Measurements from ENCODE around the gene GPR101. TPM values are rescaled to one million over a fixed set of nuclear protein-coding genes. Genes with fewer than 3 reads are reported as not detected.
A peak's percentile ranks its signal among the peaks of the same experiment; 100 is the strongest.

Gene GPR101, protein sequence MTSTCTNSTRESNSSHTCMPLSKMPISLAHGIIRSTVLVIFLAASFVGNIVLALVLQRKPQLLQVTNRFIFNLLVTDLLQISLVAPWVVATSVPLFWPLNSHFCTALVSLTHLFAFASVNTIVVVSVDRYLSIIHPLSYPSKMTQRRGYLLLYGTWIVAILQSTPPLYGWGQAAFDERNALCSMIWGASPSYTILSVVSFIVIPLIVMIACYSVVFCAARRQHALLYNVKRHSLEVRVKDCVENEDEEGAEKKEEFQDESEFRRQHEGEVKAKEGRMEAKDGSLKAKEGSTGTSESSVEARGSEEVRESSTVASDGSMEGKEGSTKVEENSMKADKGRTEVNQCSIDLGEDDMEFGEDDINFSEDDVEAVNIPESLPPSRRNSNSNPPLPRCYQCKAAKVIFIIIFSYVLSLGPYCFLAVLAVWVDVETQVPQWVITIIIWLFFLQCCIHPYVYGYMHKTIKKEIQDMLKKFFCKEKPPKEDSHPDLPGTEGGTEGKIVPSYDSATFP
- total RNA-seq: not detected

DNA sequence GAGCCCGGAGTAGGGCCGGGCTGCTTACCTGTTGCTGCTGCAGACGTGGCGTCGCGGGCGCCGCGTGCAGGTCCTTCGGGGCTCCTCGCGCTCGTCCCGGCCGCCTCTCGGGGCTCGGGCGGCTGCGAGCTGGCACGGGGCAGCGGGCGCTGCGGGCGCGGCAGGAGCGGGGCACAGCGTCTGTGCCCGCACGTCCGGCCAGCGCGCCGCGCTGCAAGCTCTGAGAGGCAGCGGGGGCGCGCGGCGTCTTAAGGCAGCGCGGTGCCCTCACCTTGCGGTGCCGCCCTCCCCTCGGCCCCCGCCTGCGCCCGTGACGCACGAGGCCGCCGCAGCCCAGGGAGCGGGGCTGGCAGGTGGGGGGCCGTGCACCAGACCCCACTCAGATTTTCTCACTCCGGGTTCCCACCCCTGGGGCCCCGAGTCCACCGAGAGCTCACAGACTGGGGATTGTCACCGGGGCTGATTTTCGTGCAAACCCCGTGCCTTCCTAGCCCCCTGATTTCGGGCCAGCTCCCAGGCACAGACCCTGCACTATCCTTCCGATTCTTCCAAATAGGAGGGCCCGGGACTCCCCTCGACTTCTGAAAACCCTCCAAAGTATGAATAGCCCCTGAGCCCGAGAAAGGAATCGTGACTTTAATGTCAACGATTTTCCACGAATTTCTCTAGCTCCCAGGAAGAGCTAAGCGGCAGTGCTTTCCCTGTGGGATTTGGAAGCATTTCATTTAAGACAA, at the start of gene GPR101:
TSS of gene GPR101 (minus strand) at position 222 of the 734 bp plus-strand sequence. CDS start 2,321 bp downstream, outside the sequence.
- POLR2A ChIA-PET: no interaction called here
- ATAC-seq (ENCODE audit: low read depth) (peak; percentile 40), DNase-seq (peak; percentile 28)
- Mint-ChIP-seq H3K4me3 (no peak within 1 kb of the TSS), H3K27me3 (peaks cover 58% of the 10 kb centered on the region), H3K36me3 (no peaks in the 10 kb centered on the region), H3K27ac (no peak within 1 kb of the TSS), H3K9me3 (no peaks in the 10 kb centered on the region), H3K4me1 (peaks cover 8% of the 10 kb centered on the region)

DNA sequence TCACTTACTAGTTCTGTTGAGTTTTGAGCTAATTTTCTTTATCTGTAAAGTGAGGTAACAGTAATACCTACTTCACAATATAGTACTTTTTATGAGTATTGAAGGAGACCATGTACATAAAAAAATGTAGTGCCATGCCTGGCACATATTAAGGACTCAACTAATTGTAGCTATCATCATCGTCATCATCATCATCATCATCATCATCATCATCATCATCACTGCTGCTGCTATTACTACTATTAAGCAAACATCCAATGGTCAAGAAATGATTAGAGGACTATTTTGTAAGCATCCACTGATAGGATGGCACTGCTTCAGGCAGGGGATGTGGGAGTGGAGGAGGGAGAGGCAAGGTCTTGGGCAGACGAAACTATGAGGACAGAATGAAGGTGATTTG, 47.4 kb upstream of the GPR101 start:
- DNase-seq: no peak
- Mint-ChIP-seq H3K4me3 (no peak overlapping the region), H3K27ac (no peak overlapping the region), H3K4me1 (no peaks in the 10 kb centered on the region), H3K36me3 (no peaks in the 10 kb centered on the region), H3K27me3 (peaks cover 14% of the 10 kb centered on the region), H3K9me3 (no peaks in the 10 kb centered on the region)
- POLR2A ChIA-PET: no interaction called here
- ATAC-seq (ENCODE audit: low read depth): no peak

GRCh38 chrX:137072396-137072795, 38.6 kb upstream of the GPR101 start:
- Mint-ChIP-seq H3K4me3 (no peak overlapping the region), H3K27ac (no peak overlapping the region), H3K4me1 (no peaks in the 10 kb centered on the region), H3K27me3 (peaks cover 2% of the 10 kb centered on the region), H3K36me3 (no peaks in the 10 kb centered on the region), H3K9me3 (no peaks in the 10 kb centered on the region)
- DNase-seq (no peak), ATAC-seq (ENCODE audit: low read depth) (no peak)
- POLR2A ChIA-PET: no interaction called here

DNA sequence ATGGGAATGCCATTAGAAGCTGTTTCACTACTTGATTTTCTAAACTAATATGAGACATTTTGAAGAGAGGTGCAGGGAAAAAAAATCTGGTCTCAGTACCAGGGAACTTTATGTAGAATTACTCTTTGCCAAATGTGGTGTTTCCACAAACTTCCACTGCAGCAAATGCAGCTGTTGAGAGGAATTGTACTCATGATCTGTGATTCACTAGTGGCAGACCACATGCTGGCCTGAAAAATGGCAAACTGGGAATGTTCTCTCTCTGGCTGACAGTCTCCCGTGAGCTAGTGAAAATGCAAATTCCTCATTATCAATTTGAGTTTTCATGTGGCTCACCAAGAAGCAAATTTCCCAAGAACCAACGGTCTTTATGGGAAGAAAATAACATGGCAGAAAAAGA, 37.8 kb upstream of the GPR101 start:
- H3K27me3 Mint-ChIP-seq: peaks cover 2% of the 10 kb centered on the region
- no peak for DNase-seq

DNA sequence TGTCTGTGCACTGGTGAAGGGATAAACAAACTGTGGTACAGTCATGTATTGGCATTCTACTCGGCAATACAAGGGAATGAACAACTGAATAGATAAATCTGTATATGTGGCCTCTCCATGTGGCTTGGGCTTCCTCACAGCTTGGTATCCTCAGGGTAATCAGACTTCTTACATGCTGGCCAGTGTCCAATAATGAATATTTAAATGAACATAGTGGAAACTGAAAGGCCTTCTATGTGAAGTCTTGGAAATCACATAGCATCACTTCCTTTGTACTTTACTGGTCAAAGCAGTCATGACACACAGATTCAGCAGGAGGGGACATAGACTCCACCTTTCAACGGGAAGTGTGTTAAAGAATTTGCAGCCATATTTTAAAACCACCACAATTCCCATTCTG, 33.4 kb upstream of the GPR101 start:
- Mint-ChIP-seq H3K27me3 (peaks cover 7% of the 10 kb centered on the region), H3K4me1 (no peaks in the 10 kb centered on the region), H3K36me3 (no peaks in the 10 kb centered on the region), H3K27ac (no peak overlapping the region), H3K4me3 (no peak overlapping the region), H3K9me3 (no peaks in the 10 kb centered on the region)
- DNase-seq (no peak), ATAC-seq (ENCODE audit: low read depth) (no peak)
- POLR2A ChIA-PET: no interaction called here

More for the DNA sequence above, 37.8 kb upstream of the GPR101 start:
- Mint-ChIP-seq H3K27ac (no peak overlapping the region), H3K36me3 (no peaks in the 10 kb centered on the region), H3K4me3 (no peak overlapping the region), H3K4me1 (no peaks in the 10 kb centered on the region), H3K9me3 (no peaks in the 10 kb centered on the region)
- no peak for ATAC-seq (ENCODE audit: low read depth)
- POLR2A ChIA-PET: no interaction called here

DNA sequence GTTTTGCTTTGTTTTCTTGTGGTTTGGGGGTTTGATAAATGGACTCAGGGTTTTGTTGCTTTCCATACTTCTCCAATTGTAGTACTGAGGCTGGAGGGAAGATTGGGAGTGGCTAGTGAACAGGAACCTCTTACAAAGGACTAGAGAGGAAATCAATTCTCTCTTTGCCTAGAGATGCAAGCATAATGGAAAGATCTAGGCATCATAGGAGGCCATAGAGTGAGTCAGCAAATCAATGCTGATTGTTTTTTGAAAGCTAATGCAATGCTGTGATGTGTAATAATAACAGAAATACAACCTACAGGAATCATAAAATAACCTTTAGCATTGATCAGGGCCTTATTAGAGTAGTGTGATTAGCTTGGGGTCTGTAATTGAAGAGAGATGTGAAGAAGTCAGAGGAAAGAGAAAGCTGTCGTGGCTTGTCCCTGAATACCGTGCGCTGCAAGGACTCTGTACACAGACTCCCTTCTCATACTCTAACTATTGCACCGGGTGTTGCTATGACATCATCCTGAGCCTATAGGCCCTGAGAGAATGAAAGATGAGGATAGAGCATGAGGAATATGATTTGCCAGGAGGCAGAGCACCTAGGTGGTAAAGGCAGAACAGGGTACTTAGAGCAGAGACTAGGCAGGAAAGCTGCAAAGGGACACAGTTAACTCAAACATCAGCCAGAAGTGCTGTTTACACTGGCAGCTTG, 29.3 kb upstream of the GPR101 start:
- POLR2A ChIA-PET: no interaction called here
- H3K27ac Mint-ChIP-seq: no peak overlapping the region

GRCh38 chrX:137058339-137059127, 24.7 kb upstream of the GPR101 start:
- POLR2A ChIA-PET: interaction anchor here (0.7 kb wide), 1 partner anchor 178 kb away, joined by 6 read pairs; no protein-coding TSS in a partner anchor
- H3K9me3 Mint-ChIP-seq: no peaks in the 10 kb centered on the region

More for the DNA sequence above, 29.3 kb upstream of the GPR101 start:
- no peak for ATAC-seq (ENCODE audit: low read depth)
- Mint-ChIP-seq H3K4me1 (no peaks in the 10 kb centered on the region), H3K36me3 (no peaks in the 10 kb centered on the region), H3K27me3 (peaks cover 8% of the 10 kb centered on the region), H3K9me3 (no peaks in the 10 kb centered on the region), H3K4me3 (no peak overlapping the region)
- no peak for DNase-seq

DNA sequence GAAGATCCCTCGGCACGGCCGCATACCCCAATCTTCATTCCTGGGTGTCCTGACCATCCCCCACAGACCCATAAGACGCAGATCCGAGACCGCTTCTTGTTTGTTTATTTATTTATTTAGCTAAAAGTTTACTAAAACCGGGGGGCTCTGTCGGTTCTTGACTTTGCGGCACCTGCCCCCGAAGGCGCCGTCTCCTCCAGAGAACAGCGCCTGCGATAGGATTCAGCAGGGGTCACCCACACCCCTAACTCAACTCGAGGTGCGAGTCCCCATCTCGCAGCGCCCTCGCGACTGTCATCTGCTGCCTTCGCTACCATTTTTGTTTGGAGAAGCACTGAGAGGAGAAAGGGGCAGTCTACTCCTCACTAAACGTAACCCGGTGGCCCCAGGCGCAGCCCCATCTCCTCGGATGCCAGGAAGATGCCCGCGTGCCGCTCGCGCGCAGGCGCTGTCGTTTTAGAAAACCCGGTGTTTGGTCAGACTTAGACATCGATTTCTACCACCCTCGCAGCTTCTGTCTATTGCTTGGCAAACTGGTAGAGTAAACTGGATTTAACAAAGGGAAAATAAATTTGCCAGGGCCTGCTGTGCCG, 18.9 kb upstream of the GPR101 start:
- H3K9me3 Mint-ChIP-seq: no peaks in the 10 kb centered on the region
- ATAC-seq (ENCODE audit: low read depth) (peak; percentile 24), DNase-seq (peak; percentile 36)
- H3K27ac Mint-ChIP-seq: peak overlapping the region; percentile 64
- H3K4me3 Mint-ChIP-seq: peak overlapping the region; percentile 87
- H3K4me1 Mint-ChIP-seq: peaks cover 9% of the 10 kb centered on the region
- H3K27me3 Mint-ChIP-seq: peaks cover 48% of the 10 kb centered on the region
- POLR2A ChIA-PET: no interaction called here
- no peaks in the 10 kb centered on the region for H3K36me3 Mint-ChIP-seq

More at GRCh38 chrX:137058339-137059127, 24.7 kb upstream of the GPR101 start:
- Mint-ChIP-seq H3K27me3 (peaks cover 17% of the 10 kb centered on the region), H3K36me3 (no peaks in the 10 kb centered on the region), H3K4me1 (no peaks in the 10 kb centered on the region), H3K27ac (no peak overlapping the region), H3K4me3 (no peak overlapping the region)
- ATAC-seq (ENCODE audit: low read depth): no peak
- no peak for DNase-seq

DNA sequence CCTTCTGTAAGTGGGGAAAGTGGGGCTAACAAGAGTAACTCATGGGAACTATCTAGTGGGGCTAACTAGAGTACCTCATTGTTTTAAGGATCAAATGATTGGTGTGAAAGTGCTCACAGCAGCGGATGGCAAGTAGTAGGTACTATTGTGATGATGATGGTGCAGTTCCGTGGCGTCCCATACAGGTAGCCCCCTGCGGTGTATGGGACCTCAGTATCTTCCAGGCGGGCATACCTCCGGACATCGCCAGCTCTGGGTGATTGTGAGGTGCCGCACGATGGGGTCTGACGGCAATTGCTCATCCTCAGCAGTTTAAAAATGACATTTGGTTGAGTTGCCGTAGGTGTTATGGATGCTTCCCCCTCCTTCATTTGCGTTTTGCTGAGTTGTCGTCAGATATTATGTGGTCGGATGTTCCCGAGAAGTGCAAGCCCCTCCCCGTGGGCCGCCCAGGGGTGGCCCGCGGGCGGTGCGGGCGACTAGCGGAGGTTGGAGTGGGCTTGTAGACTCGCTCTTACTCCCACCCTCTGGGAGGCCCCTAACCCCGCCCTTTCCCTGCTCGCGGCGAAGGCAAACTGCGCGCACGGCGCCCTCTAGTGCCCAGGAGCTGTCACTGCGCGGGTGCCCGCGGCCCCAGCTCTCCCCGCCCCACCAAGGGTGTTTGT, 18.3 kb upstream of the GPR101 start:
- peaks cover 48% of the 10 kb centered on the region for H3K27me3 Mint-ChIP-seq
- ATAC-seq (ENCODE audit: low read depth) (peak; percentile 95), DNase-seq (peak; percentile 81)
- POLR2A ChIA-PET: no interaction called here
- H3K36me3 Mint-ChIP-seq: no peaks in the 10 kb centered on the region
- peak overlapping the region; percentile 87 for H3K4me3 Mint-ChIP-seq
- H3K9me3 Mint-ChIP-seq: no peaks in the 10 kb centered on the region
- peak overlapping the region; percentile 64 for H3K27ac Mint-ChIP-seq
- H3K4me1 Mint-ChIP-seq: peaks cover 9% of the 10 kb centered on the region

GRCh38 chrX:137044893-137045292, 11.1 kb upstream of the GPR101 start:
- Mint-ChIP-seq H3K9me3 (no peaks in the 10 kb centered on the region), H3K4me1 (no peaks in the 10 kb centered on the region), H3K4me3 (no peak overlapping the region), H3K27ac (no peak overlapping the region), H3K36me3 (no peaks in the 10 kb centered on the region), H3K27me3 (peaks cover 19% of the 10 kb centered on the region)
- no peak for ATAC-seq (ENCODE audit: low read depth)
- no peak for DNase-seq
- POLR2A ChIA-PET: no interaction called here

GRCh38 chrX:137043736-137044135, 9.9 kb upstream of the GPR101 start:
- POLR2A ChIA-PET: no interaction called here
- no peaks in the 10 kb centered on the region for H3K9me3 Mint-ChIP-seq
- DNase-seq: no peak
- no peak for ATAC-seq (ENCODE audit: low read depth)
- H3K36me3 Mint-ChIP-seq: no peaks in the 10 kb centered on the region
- H3K27me3 Mint-ChIP-seq: peaks cover 16% of the 10 kb centered on the region
- no peak overlapping the region for H3K27ac Mint-ChIP-seq
- H3K4me3 Mint-ChIP-seq: no peak overlapping the region
- H3K4me1 Mint-ChIP-seq: no peaks in the 10 kb centered on the region

- Mint-ChIP-seq H3K27ac (no peak overlapping the region), H3K4me1 (no peaks in the 10 kb centered on the region), H3K36me3 (no peaks in the 10 kb centered on the region), H3K27me3 (peaks cover 12% of the 10 kb centered on the region), H3K9me3 (no peaks in the 10 kb centered on the region), H3K4me3 (no peak overlapping the region)
- no peak for DNase-seq
- POLR2A ChIA-PET: no interaction called here
- ATAC-seq (ENCODE audit: low read depth): no peak
These were observed 7.5 kb upstream of the GPR101 start for GRCh38 chrX:137041329-137041728.
